ENCODE data around the gene SH3BGRL2.

- no peak for TF ChIP-seq FOXM1 (IDR thresholded peaks at IDR 0.05; ENCODE audit: borderline replicate concordance)
- no peak for TF ChIP-seq ELF4 (IDR thresholded peaks at IDR 0.05)
Measured at GRCh38 chr6:79612457-79612856, 18.7 kb upstream of the SH3BGRL2 start.
